HG03457 (cell line): ENCODE measurements around the gene ELMOD1.

Source experiments
- ATAC-seq: cut with Tn5 transposase; IDR thresholded peaks from one replicate; pipeline ENCODE4 v1.9.1; 2021; ENCODE audit warnings: moderate number of reproducible peaks; ENCODE audit not compliant: unreplicated experiment

Gene ELMOD1

GRCh38 chr11:107583629-107584195 is 7.2 kb upstream of the ELMOD1 start:
- no peak for ATAC-seq

GRCh38 chr11:107587306-107587979 is 3.5 kb upstream of the ELMOD1 start:
- ATAC-seq = no peak

GRCh38 chr11:107591378-107592230 is 657 bp downstream of the ELMOD1 start:
- ATAC-seq = no peak

GRCh38 chr11:107592231-107592590 is 1.3 kb downstream of the ELMOD1 start:
- no peak for ATAC-seq

- ATAC-seq = no peak
These were observed 1.9 kb downstream of the ELMOD1 start for GRCh38 chr11:107592813-107593212.

GRCh38 chr11:107593951-107594350 is 3.0 kb downstream of the ELMOD1 start:
- ATAC-seq = no peak

- no peak for ATAC-seq
These were observed 3.8 kb downstream of the ELMOD1 start for GRCh38 chr11:107594736-107595135.

- ATAC-seq = no peak
These were observed 7.5 kb downstream of the ELMOD1 start for GRCh38 chr11:107598225-107599139.

- no peak for ATAC-seq
These were observed 14.4 kb downstream of the ELMOD1 start for GRCh38 chr11:107605061-107606006.

GRCh38 chr11:107606141-107606540 is 15.2 kb downstream of the ELMOD1 start:
- ATAC-seq = no peak

- no peak for ATAC-seq
These were observed 17.9 kb downstream of the ELMOD1 start for GRCh38 chr11:107608809-107609208.

GRCh38 chr11:107609400-107610218 is 18.7 kb downstream of the ELMOD1 start:
- no peak for ATAC-seq

- no peak for ATAC-seq
These were observed 21.5 kb downstream of the ELMOD1 start for GRCh38 chr11:107612445-107612844.

- ATAC-seq = no peak
These were observed 29.0 kb downstream of the ELMOD1 start for GRCh38 chr11:107619926-107620325.

GRCh38 chr11:107621081-107621480 is 30.1 kb downstream of the ELMOD1 start:
- ATAC-seq = no peak

- ATAC-seq = no peak
These were observed 32.2 kb downstream of the ELMOD1 start for GRCh38 chr11:107623183-107623582.

- no peak for ATAC-seq
These were observed 34.2 kb downstream of the ELMOD1 start for GRCh38 chr11:107624983-107625684.

- no peak for ATAC-seq
These were observed 34.7 kb downstream of the ELMOD1 start for GRCh38 chr11:107625685-107625989.

GRCh38 chr11:107631043-107631442 is 40.1 kb downstream of the ELMOD1 start:
- ATAC-seq = no peak
